LNCAP (cell line): ENCODE measurements around the gene CREM.

Experiments
- TF ChIP-seq, protein P1 (sequence below): fragments of 450-650 bp; IDR thresholded peaks from 2 replicates; pipeline ENCODE4 v1.5.1; 2017; ENCODE audit warnings: mild to moderate bottlenecking

Gene CREM

DNA sequence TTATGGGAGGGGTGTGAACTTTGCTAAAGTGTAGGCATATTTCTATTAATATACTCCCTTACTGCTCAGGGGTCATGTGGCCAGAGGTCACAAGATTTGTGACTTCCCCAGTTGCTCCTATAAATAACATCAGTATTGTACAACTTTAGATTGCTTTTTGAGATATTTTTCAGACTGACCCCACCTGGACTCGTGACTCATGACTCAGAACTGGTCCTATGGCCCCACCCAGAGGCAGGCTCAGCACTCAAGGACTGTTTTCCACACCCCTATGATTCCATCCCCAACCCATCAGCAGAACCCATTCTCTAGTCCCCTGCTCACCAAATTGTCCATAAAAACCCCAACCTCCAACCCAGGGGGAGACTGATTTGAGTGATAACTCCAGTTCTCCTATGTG is 33.8 kb upstream of the CREM start:
- TF ChIP-seq, protein P1, sequence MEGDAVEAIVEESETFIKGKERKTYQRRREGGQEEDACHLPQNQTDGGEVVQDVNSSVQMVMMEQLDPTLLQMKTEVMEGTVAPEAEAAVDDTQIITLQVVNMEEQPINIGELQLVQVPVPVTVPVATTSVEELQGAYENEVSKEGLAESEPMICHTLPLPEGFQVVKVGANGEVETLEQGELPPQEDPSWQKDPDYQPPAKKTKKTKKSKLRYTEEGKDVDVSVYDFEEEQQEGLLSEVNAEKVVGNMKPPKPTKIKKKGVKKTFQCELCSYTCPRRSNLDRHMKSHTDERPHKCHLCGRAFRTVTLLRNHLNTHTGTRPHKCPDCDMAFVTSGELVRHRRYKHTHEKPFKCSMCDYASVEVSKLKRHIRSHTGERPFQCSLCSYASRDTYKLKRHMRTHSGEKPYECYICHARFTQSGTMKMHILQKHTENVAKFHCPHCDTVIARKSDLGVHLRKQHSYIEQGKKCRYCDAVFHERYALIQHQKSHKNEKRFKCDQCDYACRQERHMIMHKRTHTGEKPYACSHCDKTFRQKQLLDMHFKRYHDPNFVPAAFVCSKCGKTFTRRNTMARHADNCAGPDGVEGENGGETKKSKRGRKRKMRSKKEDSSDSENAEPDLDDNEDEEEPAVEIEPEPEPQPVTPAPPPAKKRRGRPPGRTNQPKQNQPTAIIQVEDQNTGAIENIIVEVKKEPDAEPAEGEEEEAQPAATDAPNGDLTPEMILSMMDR: no peak

GRCh38 chr10:35096312-35096711 is 30.3 kb upstream of the CREM start:
- TF ChIP-seq, protein P1: no peak

GRCh38 chr10:35097510-35097909 is 29.1 kb upstream of the CREM start:
- TF ChIP-seq, protein P1: no peak

DNA sequence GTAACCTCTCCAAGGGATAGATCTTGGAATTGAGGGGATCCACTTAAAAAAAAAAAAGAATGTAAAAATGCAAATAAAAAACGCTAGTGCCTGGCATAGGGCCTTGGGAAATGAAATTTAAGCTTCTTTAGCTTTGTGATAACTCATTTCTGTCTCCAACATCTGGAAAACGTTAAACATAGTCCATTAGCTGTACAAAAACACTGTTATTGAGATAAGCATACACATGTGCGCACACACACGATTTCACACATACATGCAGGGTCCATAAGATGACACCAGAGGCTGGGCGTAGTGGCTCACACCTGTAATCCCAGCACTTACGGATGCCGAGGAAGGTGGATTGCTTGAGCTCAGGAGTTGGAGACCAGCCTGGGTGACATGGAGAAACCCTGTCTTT is 22.8 kb upstream of the CREM start:
- TF ChIP-seq, protein P1: no peak

- TF ChIP-seq, protein P1: no peak
Observed at GRCh38 chr10:35112571-35112970, 14.1 kb upstream of the CREM start.

GRCh38 chr10:35119378-35119777 is 7.3 kb upstream of the CREM start:
- TF ChIP-seq, protein P1: no peak

DNA sequence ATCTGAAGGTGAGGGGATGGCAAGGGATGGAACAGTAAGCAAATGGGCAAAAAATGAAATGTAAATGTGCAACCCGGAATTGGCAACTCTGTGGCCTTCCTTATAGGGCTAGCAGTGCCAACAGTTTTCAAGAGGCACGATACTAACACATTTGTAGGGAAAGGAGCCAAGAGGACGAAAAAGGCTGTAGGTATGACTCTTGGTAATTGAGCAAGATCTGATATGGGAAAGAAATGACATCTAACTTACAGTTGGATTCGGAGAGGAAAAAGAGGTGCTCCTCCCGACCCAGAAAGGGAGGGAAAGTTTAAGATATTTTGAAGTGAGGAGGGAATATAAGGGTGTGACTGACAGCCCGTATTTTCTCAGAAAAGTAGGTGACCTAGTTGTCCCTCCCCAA is 2.1 kb upstream of the CREM start:
- TF ChIP-seq, protein P1: no peak

- TF ChIP-seq, protein P1: no peak
Observed at GRCh38 chr10:35126062-35126529, 550 bp upstream of the CREM start.
